DMS153 treated with DMSO at 0.1 percent for 48 hours (cell line): ENCODE data around the gene PON3.
A peak's percentile ranks its signal among the peaks of the same experiment; 100 is the strongest.
"Not testable (repeated sequence)": the region's sequence is repeated elsewhere in the genome, so short reads cannot be mapped to it uniquely, and the experiment has no call there.

Source experiments
- DNase-seq: peaks from one replicate; lab custom pipeline; 2025; ENCODE audit not compliant: unreplicated experiment; lab: John Stamatoyannopoulos, UW

The PON3 gene

GRCh38 chr7:95412075-95412474 lies 15.9 kb upstream of the PON3 start:
- no peak for DNase-seq

GRCh38 chr7:95411666-95412065 lies 15.5 kb upstream of the PON3 start:
- DNase-seq: no peak

- DNase-seq: no peak
Observed at GRCh38 chr7:95411036-95411435, 14.9 kb upstream of the PON3 start.

- DNase-seq: no peak
Observed at GRCh38 chr7:95407751-95408150, 11.6 kb upstream of the PON3 start.

GRCh38 chr7:95405800-95406199 lies 9.6 kb upstream of the PON3 start:
- DNase-seq: no peak

GRCh38 chr7:95405208-95405607 lies 9.0 kb upstream of the PON3 start:
- DNase-seq: no peak

GRCh38 chr7:95404316-95404865 lies 8.2 kb upstream of the PON3 start:
- DNase-seq: peak; percentile 73

GRCh38 chr7:95398155-95398940 lies 2.2 kb upstream of the PON3 start:
- peak; percentile 17 for DNase-seq

- no peak for DNase-seq
Observed at GRCh38 chr7:95397381-95397780, 1.2 kb upstream of the PON3 start.

GRCh38 chr7:95395755-95396135 lies 430 bp downstream of the PON3 start:
- DNase-seq: no peak

- no peak for DNase-seq
Observed at GRCh38 chr7:95394370-95394769, 1.8 kb downstream of the PON3 start.

GRCh38 chr7:95391761-95392160 lies 4.4 kb downstream of the PON3 start:
- DNase-seq: no peak

- DNase-seq: no peak
Observed at GRCh38 chr7:95389516-95389915, 6.7 kb downstream of the PON3 start.

- not testable (repeated sequence) for DNase-seq
Observed at GRCh38 chr7:95379457-95379856, 16.7 kb downstream of the PON3 start.

GRCh38 chr7:95376632-95377400 lies 19.4 kb downstream of the PON3 start:
- DNase-seq: no peak

GRCh38 chr7:95375591-95376257 lies 20.5 kb downstream of the PON3 start:
- no peak for DNase-seq

GRCh38 chr7:95373323-95373722 lies 22.9 kb downstream of the PON3 start:
- no peak for DNase-seq

GRCh38 chr7:95368235-95368634 lies 27.9 kb downstream of the PON3 start:
- no peak for DNase-seq

GRCh38 chr7:95367606-95368005 lies 28.6 kb downstream of the PON3 start:
- DNase-seq: peak; percentile 74

GRCh38 chr7:95365151-95365550 lies 31.0 kb downstream of the PON3 start:
- no peak for DNase-seq

GRCh38 chr7:95357623-95358022 lies 38.6 kb downstream of the PON3 start:
- DNase-seq: no peak
